Measurements from ENCODE around the gene ADSL.

The ADSL gene

DNA sequence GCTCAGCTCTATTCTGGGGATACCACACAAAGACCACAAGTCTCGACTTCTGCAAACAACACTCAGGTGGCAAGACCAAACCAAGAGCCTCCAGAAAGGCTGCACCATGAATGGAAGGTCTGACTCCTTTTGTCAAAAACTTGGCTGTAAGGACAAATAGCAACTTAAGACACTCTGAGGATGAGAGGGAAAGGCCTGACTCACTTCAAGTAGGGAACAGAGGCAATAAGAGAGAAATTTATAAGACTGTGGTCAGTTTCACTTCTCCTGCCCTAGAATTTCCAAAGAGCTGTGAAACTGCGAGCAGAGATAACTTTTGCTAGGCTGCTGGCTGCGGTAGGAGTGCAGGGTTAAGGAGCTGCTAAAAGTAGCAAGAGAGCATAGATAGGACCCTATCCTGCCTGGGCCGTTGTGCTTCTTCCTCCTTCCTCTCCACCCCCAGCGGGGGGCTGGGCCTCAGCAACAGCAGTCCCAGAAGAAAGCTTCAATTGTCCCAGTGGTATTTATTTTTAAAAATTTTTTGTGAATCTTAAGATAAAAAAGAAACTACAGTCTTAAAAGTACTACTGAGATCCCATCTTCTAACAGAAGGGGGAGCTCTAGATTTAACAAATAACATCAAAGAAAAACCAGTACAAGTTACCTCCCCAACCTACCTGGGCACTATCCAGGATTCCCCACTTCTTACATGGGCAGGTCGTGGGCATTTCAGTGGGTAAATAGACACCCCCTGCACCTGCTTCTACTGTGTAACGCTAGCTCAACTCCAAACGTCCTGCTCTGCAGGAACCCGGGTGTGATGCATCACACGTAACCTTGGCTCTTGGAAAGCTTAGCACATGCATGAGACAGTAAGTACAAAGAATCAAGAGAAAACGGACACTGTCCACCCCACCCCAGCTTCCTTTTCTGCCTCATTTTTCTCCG lies 90.5 kb downstream of the ADSL start:
- DNase-seq (ENCODE audit: insufficient read length, low spot score) (no peak), FAIRE-seq (no peak)
- TF ChIP-seq CTCF (IDR thresholded peaks at IDR 0.05; ENCODE audit: insufficient read depth, missing control alignments) = peak; percentile 64

All from D721Med (cell line).